ENCODE results near the gene KRTAP5-4.
"Not testable (repeated sequence)": the region's sequence is repeated elsewhere in the genome, so short reads cannot be mapped to it uniquely, and the experiment has no call there.

The KRTAP5-4 gene

DNA sequence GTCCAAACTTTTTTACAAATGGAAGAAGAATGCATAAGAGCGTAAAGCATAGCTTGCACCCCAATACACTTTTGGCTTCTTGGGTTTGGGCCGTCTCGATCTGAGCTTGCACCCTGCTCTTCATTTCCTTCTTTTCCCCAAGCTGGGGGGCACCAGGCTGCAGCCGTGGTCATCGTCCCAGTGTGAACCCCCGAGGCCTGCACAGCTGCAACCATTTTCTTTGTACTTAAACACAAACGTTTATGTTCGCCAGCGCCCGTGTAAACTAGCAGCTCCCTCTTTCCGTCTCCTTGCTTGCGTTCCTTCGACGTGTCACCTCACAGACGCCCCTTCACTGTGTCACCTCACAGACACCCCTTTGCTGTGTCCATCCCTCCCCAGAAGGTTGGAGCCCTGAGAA is 17.7 kb upstream of the KRTAP5-4 start:
- DNase-seq (ENCODE audit: extremely low read depth in 1 of 2, low read depth in 1 of 2): no peak

- no peak for DNase-seq (ENCODE audit: extremely low read depth in 1 of 2, low read depth in 1 of 2)
Measured at GRCh38 chr11:1639102-1639620, 17.2 kb upstream of the KRTAP5-4 start.

- no peak for DNase-seq (ENCODE audit: extremely low read depth in 1 of 2, low read depth in 1 of 2)
Measured at GRCh38 chr11:1638344-1638743, 16.4 kb upstream of the KRTAP5-4 start.

GRCh38 chr11:1637628-1638027 is 15.7 kb upstream of the KRTAP5-4 start:
- no peak for DNase-seq (ENCODE audit: extremely low read depth in 1 of 2, low read depth in 1 of 2)

DNA sequence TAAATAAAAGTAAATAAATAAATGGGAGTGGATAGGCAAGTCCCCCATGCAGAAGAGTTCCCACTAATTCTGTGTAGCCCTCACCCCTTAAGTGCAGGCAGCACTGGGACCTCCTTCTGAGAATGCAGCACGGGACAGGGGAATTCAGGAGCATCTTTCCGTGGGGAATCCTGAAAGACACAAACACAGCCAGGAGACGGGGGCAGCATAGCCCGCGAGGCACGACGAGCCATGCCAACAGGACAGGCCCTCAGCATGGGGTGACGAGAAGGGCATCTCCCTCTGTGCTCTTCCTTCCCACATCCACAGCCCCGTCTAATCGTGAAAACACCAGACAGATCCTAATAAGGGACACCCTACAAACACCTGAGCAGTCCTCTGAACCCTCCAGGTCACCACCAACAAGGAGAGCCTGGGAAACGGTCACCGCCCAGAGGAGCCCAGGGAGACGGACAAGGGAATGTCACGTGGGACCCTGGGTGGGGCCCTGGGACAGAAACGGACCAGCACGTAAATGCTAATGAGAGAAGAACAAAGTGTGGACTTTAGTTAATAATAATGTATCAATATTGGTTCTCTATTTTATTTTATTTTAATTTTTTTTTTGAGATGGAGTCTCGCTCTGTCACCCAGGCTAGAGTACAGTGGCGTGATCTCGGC is 14.5 kb upstream of the KRTAP5-4 start:
- DNase-seq (ENCODE audit: extremely low read depth in 1 of 2, low read depth in 1 of 2): no peak

DNA sequence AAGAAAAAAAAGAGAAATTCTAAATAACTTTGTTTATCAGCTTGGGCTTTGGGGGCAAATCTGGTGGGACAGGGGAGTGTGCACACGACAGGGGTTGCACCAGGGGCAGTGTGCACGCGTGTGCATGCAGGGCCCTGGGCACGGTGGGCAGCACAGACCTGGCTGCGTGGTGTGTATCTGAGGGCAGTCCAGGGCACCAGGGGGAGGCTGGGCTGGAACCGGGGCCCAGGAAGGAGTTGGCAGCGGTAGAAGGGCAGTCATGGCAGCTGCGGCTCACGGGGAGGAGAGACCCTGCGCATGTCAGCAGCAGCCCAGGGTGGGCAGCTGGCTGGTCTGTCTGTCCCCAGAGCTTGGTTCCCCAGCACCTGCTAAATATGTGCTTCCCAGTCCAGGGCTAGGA is 11.9 kb upstream of the KRTAP5-4 start:
- no peak for DNase-seq (ENCODE audit: extremely low read depth in 1 of 2, low read depth in 1 of 2)

- no peak for DNase-seq (ENCODE audit: extremely low read depth in 1 of 2, low read depth in 1 of 2)
Measured at GRCh38 chr11:1632053-1632714, 10.2 kb upstream of the KRTAP5-4 start.

DNA sequence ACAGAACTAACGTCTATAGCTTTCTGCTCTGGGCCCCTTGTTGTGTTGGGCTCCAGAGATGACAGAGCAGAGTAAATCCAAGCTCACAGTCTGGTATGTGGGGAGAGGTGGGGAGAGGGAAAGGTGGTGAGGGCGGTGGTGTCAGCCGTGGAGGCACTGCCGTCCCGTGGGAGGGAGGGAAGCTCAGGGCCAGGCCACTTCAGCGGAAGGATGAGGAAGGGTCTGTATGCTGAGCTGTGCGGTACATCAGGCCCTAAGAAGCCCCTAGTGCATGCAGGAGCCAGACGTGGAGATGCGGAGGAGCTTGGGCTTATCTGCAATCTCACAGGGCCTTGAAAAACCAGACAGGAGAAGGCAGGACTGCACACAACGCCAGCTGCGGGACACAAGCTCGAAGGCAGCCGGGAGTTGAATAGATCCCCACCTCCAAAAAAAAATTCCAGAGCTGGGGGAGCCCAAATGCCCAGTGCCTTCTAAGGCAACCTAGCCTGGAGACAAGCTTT is 9.2 kb upstream of the KRTAP5-4 start:
- DNase-seq (ENCODE audit: extremely low read depth in 1 of 2, low read depth in 1 of 2): no peak

- DNase-seq (ENCODE audit: extremely low read depth in 1 of 2, low read depth in 1 of 2): no peak
Measured at GRCh38 chr11:1630271-1630670, 8.3 kb upstream of the KRTAP5-4 start.

- DNase-seq (ENCODE audit: extremely low read depth in 1 of 2, low read depth in 1 of 2): no peak
Measured at GRCh38 chr11:1629326-1630185, 7.6 kb upstream of the KRTAP5-4 start, which contains the start of gene KRTAP5-5. KRTAP5-5 (plus strand) TSS chr11:1629775; CDS start chr11:1629841, 66 bp downstream.

DNA sequence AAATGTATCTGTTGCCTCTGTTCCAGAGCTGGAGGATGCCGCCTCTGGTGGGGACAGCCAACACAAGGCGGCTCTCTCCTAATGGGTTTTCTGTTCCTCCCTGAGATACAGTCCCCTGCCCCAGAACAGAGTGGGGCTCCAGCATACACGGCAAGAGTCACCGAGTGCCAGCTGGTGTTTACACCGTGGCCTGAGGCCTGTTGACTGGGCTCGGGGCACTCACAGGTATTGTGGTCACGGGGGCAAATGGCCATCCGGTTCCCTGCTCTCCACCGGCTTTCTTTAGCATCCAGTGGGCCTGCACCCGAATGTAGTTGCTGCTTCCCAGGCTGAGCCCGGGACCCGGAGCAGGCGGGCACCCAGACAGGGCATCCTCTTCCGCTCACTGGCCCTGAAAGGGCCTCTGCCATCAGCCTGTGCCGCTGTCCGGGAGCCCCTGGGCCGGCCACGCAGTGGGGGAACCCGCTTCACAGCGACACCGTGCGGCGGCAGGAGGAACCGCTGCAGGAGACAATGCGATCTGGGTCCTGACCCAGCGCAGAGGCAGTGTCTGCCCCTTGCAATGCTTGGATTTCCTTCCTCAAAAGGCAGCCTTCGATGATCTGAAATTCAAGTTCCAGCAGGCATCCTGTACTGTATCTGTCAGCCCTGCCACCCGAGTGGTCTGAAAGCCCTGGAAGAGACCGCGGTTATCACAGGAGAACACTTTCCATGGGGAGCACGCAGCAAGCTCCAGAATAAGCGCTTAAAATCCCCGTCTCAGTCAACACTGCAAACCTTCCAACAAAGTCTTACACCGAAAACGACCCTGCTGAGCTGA is 6.8 kb upstream of the KRTAP5-4 start:
- peak in 1 of 2 donors; percentile 51 for DNase-seq (ENCODE audit: extremely low read depth in 1 of 2, low read depth in 1 of 2)

- no peak for DNase-seq (ENCODE audit: extremely low read depth in 1 of 2, low read depth in 1 of 2)
Measured at GRCh38 chr11:1625541-1625940, 3.6 kb upstream of the KRTAP5-4 start.

GRCh38 chr11:1624621-1625020 is 2.7 kb upstream of the KRTAP5-4 start:
- no peak for DNase-seq (ENCODE audit: extremely low read depth in 1 of 2, low read depth in 1 of 2)

GRCh38 chr11:1623716-1624115 is 1.8 kb upstream of the KRTAP5-4 start:
- no peak for DNase-seq (ENCODE audit: extremely low read depth in 1 of 2, low read depth in 1 of 2)

GRCh38 chr11:1619449-1619848 is 2.5 kb downstream of the KRTAP5-4 start:
- DNase-seq (ENCODE audit: extremely low read depth in 1 of 2, low read depth in 1 of 2): no peak

- DNase-seq (ENCODE audit: extremely low read depth in 1 of 2, low read depth in 1 of 2): no peak
Measured at GRCh38 chr11:1618231-1618630, 3.7 kb downstream of the KRTAP5-4 start.

DNA sequence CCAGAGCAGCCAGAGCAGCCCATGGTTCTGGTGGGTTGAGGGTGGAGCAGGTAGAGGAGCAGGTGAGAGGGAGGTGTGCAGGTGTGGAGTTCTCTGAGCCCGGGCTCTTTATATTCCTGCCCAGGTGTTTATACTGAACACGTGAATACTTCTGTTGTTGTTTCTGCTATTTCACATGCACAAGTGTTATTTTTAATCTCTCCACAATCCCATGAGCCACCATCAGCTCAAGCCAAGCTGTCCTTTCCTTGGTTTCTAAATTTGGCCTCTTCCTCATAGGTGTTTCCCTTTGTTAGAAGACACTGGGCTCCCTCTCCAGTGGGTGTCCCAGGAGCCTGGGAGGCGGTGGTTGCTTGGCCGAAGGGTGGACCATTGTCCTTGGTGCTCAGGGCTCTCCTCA is 13.6 kb downstream of the KRTAP5-4 start, which contains the start of gene KRTAP5-3:
Gene KRTAP5-3 (minus strand): TSS at position 101 of the 400 bp plus-strand sequence. CDS start 78 bp downstream, at position 23.
- DNase-seq (ENCODE audit: extremely low read depth in 1 of 2, low read depth in 1 of 2): no peak

DNA sequence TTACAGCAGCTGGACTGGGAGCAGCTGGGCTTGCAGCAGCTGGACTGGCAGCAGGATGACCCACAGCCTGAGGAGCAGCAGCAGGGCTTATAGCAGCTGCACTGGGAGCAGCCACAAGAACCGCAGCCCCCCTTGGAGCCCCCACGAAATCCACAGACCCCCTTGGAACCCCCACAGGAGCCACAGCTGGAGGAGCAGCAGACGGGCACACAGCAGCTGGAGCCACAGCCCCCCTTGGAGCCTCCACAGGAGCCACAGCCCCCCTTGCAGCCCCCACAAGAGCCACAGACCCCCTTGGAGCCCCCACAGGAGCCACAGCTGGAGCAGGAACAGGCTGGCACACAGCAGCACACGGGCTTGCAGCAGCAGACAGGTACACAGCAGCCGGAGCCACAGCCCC is 14.0 kb downstream of the KRTAP5-4 start:
- DNase-seq (ENCODE audit: extremely low read depth in 1 of 2, low read depth in 1 of 2): not testable (repeated sequence)

GRCh38 chr11:1607156-1607845 is 14.6 kb downstream of the KRTAP5-4 start:
- not testable (repeated sequence) for DNase-seq (ENCODE audit: extremely low read depth in 1 of 2, low read depth in 1 of 2)

DNA sequence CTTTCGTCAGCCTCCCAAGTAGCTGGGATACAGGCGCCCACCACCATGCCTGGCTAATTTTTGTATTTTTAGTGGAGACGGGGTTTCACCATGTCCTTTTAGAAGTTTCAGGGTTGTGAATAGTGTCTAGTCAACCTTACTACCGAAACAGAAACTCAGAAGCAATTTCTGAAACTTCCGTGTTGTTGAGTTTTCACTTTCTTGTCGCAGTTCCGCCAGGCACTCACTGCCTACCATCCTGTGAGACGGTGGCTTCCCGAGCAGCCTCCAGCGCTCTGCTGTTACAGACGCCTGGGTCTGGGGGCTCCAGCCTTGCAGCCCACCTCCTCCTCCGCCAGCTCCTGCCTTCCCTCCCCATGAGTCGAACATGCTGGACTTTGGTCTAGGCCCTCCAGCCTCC is 16.0 kb downstream of the KRTAP5-4 start:
- DNase-seq (ENCODE audit: extremely low read depth in 1 of 2, low read depth in 1 of 2): not testable (repeated sequence)
